A549 (cell line): ENCODE measurements around the gene TFDP2. TPM values are rescaled to one million over a fixed set of nuclear protein-coding genes. Genes with fewer than 3 reads are reported as not detected.

Experiments
- ATAC-seq, 2 experiments: fragments of 200-7000 bp in 1 of 2; fragments of >200 bp in 1 of 2; cut with Nextera tagmentation in 1 of 2; cut with Tn5 transposase in 1 of 2; 3 replicates each; pipeline versions ENCODE4 v1.8.0 to v1.9.1; 2018 to 2020; ENCODE audit warnings: mild to moderate bottlenecking in 1 of 2, moderate library complexity in 1 of 2
- CTCF ChIA-PET: fragments of 300-600 bp; sonication (Branson Sonifier 250); formaldehyde crosslinking; extraction: SDS; loops from one replicate; lab custom pipeline; 2021; ENCODE audit warnings: antibody characterized with exemption, inconsistent platforms; lab: Yijun Ruan, JAX
- POLR2A ChIA-PET: fragments of 350-600 bp; formaldehyde crosslinking; extraction: SDS; loops from one replicate; lab custom pipeline; 2021; ENCODE audit warnings: antibody characterized with exemption, inconsistent platforms; lab: Yijun Ruan, JAX
- DNase-seq, 2 experiments: peaks; one replicate each; pipeline versions ENCODE4 v3.0.0 to v3.0.0-alpha.2; 2011 to 2016; ENCODE audit warnings: low read depth in 1 of 2, low spot score in 1 of 2
- FAIRE-seq: peaks from 2 replicates; lab custom pipeline; 2011; peaks lifted over from hg19 to GRCh38; lab: Jason Lieb, UNC
- H3K27ac ChIP-seq, 2 experiments: fragments of >200 bp; sonication (Bioruptor Twin); formaldehyde crosslinking; 3 replicates each; pipeline ENCODE4 v1.5.1; 2016 to 2017
- H3K4me1 ChIP-seq: fragments of >200 bp; sonication (Bioruptor Twin); formaldehyde crosslinking; 3 replicates; pipeline ENCODE4 v1.6.1; 2016
- H3K4me2 ChIP-seq: fragments of >200 bp; sonication (Bioruptor Twin); formaldehyde crosslinking; 3 replicates; pipeline ENCODE4 v1.6.1; 2016
- H3K4me3 ChIP-seq: fragments of >200 bp; sonication (Bioruptor Twin); formaldehyde crosslinking; 3 replicates; pipeline ENCODE4 v1.5.1; 2016
- H3K9me3 ChIP-seq: fragments of >200 bp; sonication (Bioruptor Twin); formaldehyde crosslinking; 3 replicates; pipeline ENCODE4 v1.6.1; 2016
- CBX2 ChIP-seq: fragments of 200-600 bp; sonication (generic); IDR thresholded peaks from 2 replicates; pipeline ENCODE4 v1.6.1; 2016; ENCODE audit warnings: low read depth, mild to moderate bottlenecking, borderline replicate concordance
- CBX8 ChIP-seq: fragments of 200-600 bp; sonication (generic); IDR thresholded peaks from 2 replicates; pipeline ENCODE4 v1.6.1; 2016
- CEBPB ChIP-seq, 2 experiments: fragments of >200 bp in 1 of 2; sonication (Bioruptor Twin) in 1 of 2; formaldehyde crosslinking in 1 of 2; IDR thresholded peaks; 2 replicates each; pipeline ENCODE4 v1.6.1; 2012 to 2016
- CHD2 ChIP-seq: fragments of 150-350 bp; IDR thresholded peaks from 2 replicates; pipeline ENCODE4 v1.6.1; 2014; ENCODE audit warnings: low read length; ENCODE audit not compliant: partially characterized antibody
- EHF ChIP-seq: fragments of 250-450 bp; sonication (Bioruptor Pico); IDR thresholded peaks from 2 replicates; pipeline ENCODE4 v1.5.0; 2020; ENCODE audit warnings: mild to moderate bottlenecking
- EHMT2 ChIP-seq: fragments of 200-600 bp; sonication (generic); IDR thresholded peaks from 2 replicates; pipeline ENCODE4 v1.6.1; 2016; ENCODE audit warnings: antibody characterized with exemption, low read depth, mild to moderate bottlenecking, moderate library complexity
- EP300 ChIP-seq, 2 experiments: fragments of >200 bp; sonication (Bioruptor Twin); formaldehyde crosslinking; IDR thresholded peaks; 2 replicates in 1 of 2; 3 replicates in 1 of 2; pipeline ENCODE4 v1.6.1; 2016 to 2017
- ESRRA ChIP-seq: fragments of 150-350 bp; IDR thresholded peaks from 2 replicates; pipeline ENCODE4 v1.6.1; 2014; ENCODE audit warnings: mild to moderate bottlenecking, low read length, borderline replicate concordance
- FOSB ChIP-seq: fragments of 250-450 bp; sonication (Bioruptor Pico); IDR thresholded peaks from 2 replicates; pipeline ENCODE4 v1.5.0; 2020; ENCODE audit warnings: mild to moderate bottlenecking, moderate library complexity
- FOXS1 ChIP-seq: fragments of 250-450 bp; sonication (Bioruptor Pico); IDR thresholded peaks from 2 replicates; pipeline ENCODE4 v1.5.0; 2020; ENCODE audit warnings: mild to moderate bottlenecking, moderate library complexity
- GATA3 ChIP-seq: IDR thresholded peaks from 2 replicates; pipeline ENCODE4 v1.6.1; 2012; ENCODE audit warnings: borderline replicate concordance
- HMGXB4 ChIP-seq: fragments of 250-450 bp; sonication (Bioruptor Pico); IDR thresholded peaks from 2 replicates; pipeline ENCODE4 v1.5.0; 2021; ENCODE audit warnings: mild to moderate bottlenecking, moderate library complexity, borderline replicate concordance
- HOXB5 ChIP-seq: fragments of 250-450 bp; sonication (Bioruptor Pico); IDR thresholded peaks from 2 replicates; pipeline ENCODE4 v1.5.0; 2020; ENCODE audit warnings: mild to moderate bottlenecking, moderate library complexity
- JUN ChIP-seq, 2 experiments: fragments of >200 bp; sonication (Bioruptor Twin); formaldehyde crosslinking; IDR thresholded peaks; 2 replicates in 1 of 2; 3 replicates in 1 of 2; pipeline ENCODE4 v1.6.1; 2016 to 2017
- JUNB ChIP-seq: fragments of >200 bp; sonication (Bioruptor Twin); formaldehyde crosslinking; IDR thresholded peaks from 2 replicates; pipeline ENCODE4 v1.6.1; 2016
- KDM1A ChIP-seq: fragments of 200-600 bp; sonication (generic); IDR thresholded peaks from 2 replicates; pipeline ENCODE4 v1.6.1; 2016; ENCODE audit warnings: low read depth, mild to moderate bottlenecking
- KDM5A ChIP-seq: fragments of 200-600 bp; sonication (generic); IDR thresholded peaks from 2 replicates; pipeline ENCODE4 v1.6.1; 2016; ENCODE audit warnings: antibody characterized with exemption, mild to moderate bottlenecking
- MAFK ChIP-seq: fragments of 450-650 bp; IDR thresholded peaks from 2 replicates; pipeline ENCODE4 v1.6.1; 2014; ENCODE audit not compliant: partially characterized antibody
- MAZ ChIP-seq: fragments of 150-350 bp; IDR thresholded peaks from 2 replicates; pipeline ENCODE4 v1.6.1; 2014; ENCODE audit warnings: antibody characterized with exemption, low read depth, low read length, borderline replicate concordance
- MYC ChIP-seq: IDR thresholded peaks from 2 replicates; pipeline ENCODE4 v1.6.1; 2012; ENCODE audit warnings: mild to moderate bottlenecking, inconsistent platforms, low read length, improper control_type of control experiment, borderline replicate concordance
- PBX3 ChIP-seq: IDR thresholded peaks from 2 replicates; pipeline ENCODE4 v1.6.1; 2012
- RNF2 ChIP-seq: fragments of 200-600 bp; sonication (generic); IDR thresholded peaks from 2 replicates; pipeline ENCODE4 v1.6.1; 2016; ENCODE audit warnings: low read depth, mild to moderate bottlenecking, antibody characterized with exemption, moderate library complexity, borderline replicate concordance
- SMC3 ChIP-seq: fragments of >200 bp; sonication (Bioruptor Twin); formaldehyde crosslinking; IDR thresholded peaks from 3 replicates; pipeline ENCODE4 v1.6.1; 2018; ENCODE audit warnings: inconsistent platforms
- TP53 ChIP-seq: fragments of 250-450 bp; sonication (Bioruptor Pico); IDR thresholded peaks from 2 replicates; pipeline ENCODE4 v1.5.0; 2021; ENCODE audit warnings: mild to moderate bottlenecking, moderate library complexity
- USF2 ChIP-seq: fragments of 450-650 bp; IDR thresholded peaks from 2 replicates; pipeline ENCODE4 v1.6.1; 2014; ENCODE audit warnings: antibody characterized with exemption
- ZC3H11A ChIP-seq: fragments of 450-650 bp; IDR thresholded peaks from 2 replicates; pipeline ENCODE4 v1.6.1; 2014; ENCODE audit warnings: antibody characterized with exemption, mild to moderate bottlenecking
- ZFP36 ChIP-seq: fragments of 450-650 bp; IDR thresholded peaks from 2 replicates; pipeline ENCODE4 v1.6.1; 2014; ENCODE audit warnings: borderline replicate concordance; ENCODE audit not compliant: partially characterized antibody
- ZSCAN20 ChIP-seq: fragments of 250-450 bp; sonication (Bioruptor Pico); IDR thresholded peaks from 2 replicates; pipeline ENCODE4 v1.8.0; 2022; ENCODE audit warnings: mild to moderate bottlenecking, moderate library complexity
- polyA plus RNA-seq, 4 experiments: library from polyadenylated mRNA; depleted of rRNA in 3 of 4; stranded (reverse); fragments of >200 nt; fragmentation: RNase III in 1 of 4; extraction: RNeasy Plus Mini Kit Qiagen cat#74134 plus additional on column Dnase treatment in 1 of 4; gene quantifications; 2 replicates in 3 of 4; 3 replicates in 1 of 4; pipeline ENCODE4 v1.2.3, GENCODE V29; 2011 to 2017
- TF ChIP-seq, protein P1 (sequence below): fragments of >200 bp; sonication (Bioruptor Twin); formaldehyde crosslinking; IDR thresholded peaks from 3 replicates; pipeline ENCODE4 v1.6.1; 2016
- TF ChIP-seq, protein P2 (sequence below): fragments of 150-350 bp; IDR thresholded peaks from 2 replicates; pipeline ENCODE4 v1.6.1; 2014; ENCODE audit warnings: low read depth, mild to moderate bottlenecking, low read length
- TF ChIP-seq, protein P3 (sequence below): IDR thresholded peaks from 2 replicates; pipeline ENCODE4 v1.6.1; 2012

Gene TFDP2
- polyA plus RNA-seq, 2 of the 4 experiments (the other 2 are of a cell fraction), result 9.6 to 61.5 TPM

- ChIA-PET POLR2A (no interaction called here), CTCF (interaction anchor here (1.2 kb wide), 2 partner anchors 26 to 121 kb away, joined by 3 read pairs; no protein-coding TSS in a partner anchor)
- Histone ChIP-seq H3K4me3 (no peak overlapping the region), H3K4me2 (peak overlapping the region; percentile 11; the same call in 1 of the 3 replicates), H3K9me3 (no peaks in the 10 kb centered on the region), H3K4me1 (peaks cover 10% of the 10 kb centered on the region; the same call in 2 of the 3 replicates), H3K27ac (no peak overlapping the region)
- DNase-seq, result no peak
- no peak for ATAC-seq
- TF ChIP-seq SMC3 (no peak), CBX2 (no peak), PBX3 (no peak), CHD2 (no peak), EHMT2 (no peak), ZSCAN20 (no peak), CBX8 (no peak), FOSB (no peak), MYC (no peak), MAFK (no peak), EHF (no peak), ZFP36 (no peak), FOXS1 (CRISPR knock-in tag) (no peak), TP53 (CRISPR knock-in tag) (no peak), ZC3H11A (no peak), CEBPB (IDR thresholded peaks at IDR 0.05) (no peak), KDM5A (no peak)
- TF ChIP-seq, protein P1, sequence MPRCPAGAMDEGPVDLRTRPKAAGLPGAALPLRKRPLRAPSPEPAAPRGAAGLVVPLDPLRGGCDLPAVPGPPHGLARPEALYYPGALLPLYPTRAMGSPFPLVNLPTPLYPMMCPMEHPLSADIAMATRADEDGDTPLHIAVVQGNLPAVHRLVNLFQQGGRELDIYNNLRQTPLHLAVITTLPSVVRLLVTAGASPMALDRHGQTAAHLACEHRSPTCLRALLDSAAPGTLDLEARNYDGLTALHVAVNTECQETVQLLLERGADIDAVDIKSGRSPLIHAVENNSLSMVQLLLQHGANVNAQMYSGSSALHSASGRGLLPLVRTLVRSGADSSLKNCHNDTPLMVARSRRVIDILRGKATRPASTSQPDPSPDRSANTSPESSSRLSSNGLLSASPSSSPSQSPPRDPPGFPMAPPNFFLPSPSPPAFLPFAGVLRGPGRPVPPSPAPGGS, result no peak
- TF ChIP-seq, protein P2, sequence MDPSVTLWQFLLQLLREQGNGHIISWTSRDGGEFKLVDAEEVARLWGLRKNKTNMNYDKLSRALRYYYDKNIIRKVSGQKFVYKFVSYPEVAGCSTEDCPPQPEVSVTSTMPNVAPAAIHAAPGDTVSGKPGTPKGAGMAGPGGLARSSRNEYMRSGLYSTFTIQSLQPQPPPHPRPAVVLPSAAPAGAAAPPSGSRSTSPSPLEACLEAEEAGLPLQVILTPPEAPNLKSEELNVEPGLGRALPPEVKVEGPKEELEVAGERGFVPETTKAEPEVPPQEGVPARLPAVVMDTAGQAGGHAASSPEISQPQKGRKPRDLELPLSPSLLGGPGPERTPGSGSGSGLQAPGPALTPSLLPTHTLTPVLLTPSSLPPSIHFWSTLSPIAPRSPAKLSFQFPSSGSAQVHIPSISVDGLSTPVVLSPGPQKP, result no peak
- TF ChIP-seq, protein P3, sequence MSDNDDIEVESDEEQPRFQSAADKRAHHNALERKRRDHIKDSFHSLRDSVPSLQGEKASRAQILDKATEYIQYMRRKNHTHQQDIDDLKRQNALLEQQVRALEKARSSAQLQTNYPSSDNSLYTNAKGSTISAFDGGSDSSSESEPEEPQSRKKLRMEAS, result no peak
- FAIRE-seq, result peak; percentile 23
Observed at GRCh38 chr3:141996437-141996836, 152.9 kb downstream of the TFDP2 start.

DNA sequence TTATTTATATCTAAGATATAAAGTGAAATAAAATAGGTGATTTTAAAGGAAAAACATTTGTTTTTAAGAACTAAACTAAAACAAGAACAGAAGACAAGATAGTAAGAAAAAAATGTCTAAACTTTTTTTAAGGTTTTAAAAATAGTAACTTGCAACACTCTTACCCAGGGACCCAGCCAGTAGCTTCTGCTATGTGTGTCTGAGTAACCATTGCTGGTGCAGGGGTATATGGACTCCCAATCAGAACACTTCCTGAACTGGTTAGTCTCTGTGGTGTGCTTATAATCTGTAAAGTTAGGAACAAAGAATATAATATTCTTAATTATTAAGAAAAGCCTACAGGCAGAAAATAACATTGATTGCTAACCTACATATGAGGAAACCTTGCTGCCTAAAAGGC, 154.5 kb downstream of the TFDP2 start:
- CTCF ChIA-PET, result no interaction called here
- H3K27ac ChIP-seq, result no peak overlapping the region
- POLR2A ChIA-PET, result no interaction called here
- no peak for TF ChIP-seq JUNB
- TF ChIP-seq USF2, result no peak
- no peak for TF ChIP-seq ESRRA
- TF ChIP-seq HOXB5, result no peak
- no peak for TF ChIP-seq KDM1A
- TF ChIP-seq GATA3, result no peak
- TF ChIP-seq, protein P2, result no peak
- TF ChIP-seq MAZ, result no peak
- no peak for TF ChIP-seq CEBPB (IDR thresholded peaks at IDR 0.05)
- TF ChIP-seq, protein P1, result no peak
- TF ChIP-seq, protein P3, result no peak
- no peak for TF ChIP-seq EP300 (IDR thresholded peaks at IDR 0.05)
- no peak for TF ChIP-seq HMGXB4 (CRISPR knock-in tag)
- TF ChIP-seq RNF2, result no peak
- TF ChIP-seq ZSCAN20, result no peak
- TF ChIP-seq JUN (IDR thresholded peaks at IDR 0.05), result no peak
- TF ChIP-seq EHMT2, result no peak
- no peak for TF ChIP-seq FOSB
- TF ChIP-seq, all 56 proteins: peak for 0
- Histone ChIP-seq H3K9me3 (no peaks in the 10 kb centered on the region), H3K4me1 (peaks cover 10% of the 10 kb centered on the region; the same call in 2 of the 3 replicates), H3K4me3 (no peak overlapping the region), H3K4me2 (no peak overlapping the region)
- DNase-seq, result no peak
- FAIRE-seq, result no peak
- ATAC-seq, result no peak
